K562 (cell line): ENCODE data around the gene LIPE. TPM values are rescaled to one million over a fixed set of nuclear protein-coding genes. Genes with fewer than 3 reads are reported as not detected.

Experiments used
- ATF7 ChIP-seq: fragments of 450-650 bp; IDR thresholded peaks from 2 replicates; pipeline ENCODE4 v1.7.1; 2014; ENCODE audit warnings: mild to moderate bottlenecking, moderate library complexity
- BCOR ChIP-seq: fragments of 450-650 bp; IDR thresholded peaks from 2 replicates; pipeline ENCODE4 v1.6.1; 2016
- HMGN3 ChIP-seq: IDR thresholded peaks from 2 replicates; pipeline ENCODE4 v1.6.1; 2011; ENCODE audit warnings: borderline replicate concordance, low read depth, mild to moderate bottlenecking, mixed read lengths, low read length; ENCODE audit not compliant: insufficient read length; ENCODE audit errors: extremely low read depth
- POLR3G ChIP-seq: IDR thresholded peaks from 2 replicates; pipeline ENCODE4 v1.6.1; 2011; ENCODE audit not compliant: insufficient read length, insufficient replicate concordance; ENCODE audit errors: extremely low read depth
- SMARCE1 ChIP-seq: fragments of 450-650 bp; IDR thresholded peaks from 2 replicates; pipeline ENCODE4 v1.7.1; 2016; ENCODE audit warnings: mild to moderate bottlenecking
- SNRNP70 ChIP-seq: fragments of 200-400 bp; formaldehyde crosslinking; optimal IDR thresholded peaks from 2 replicates; pipeline ENCODE3; 2017; ENCODE audit warnings: low read depth, low read length
- SUPT5H ChIP-seq: fragments of 450-650 bp; IDR thresholded peaks from 2 replicates; pipeline ENCODE4 v1.6.1; 2016
- U2AF1 ChIP-seq: fragments of 200-400 bp; formaldehyde crosslinking; optimal IDR thresholded peaks from 2 replicates; pipeline ENCODE3; 2017; ENCODE audit warnings: mild to moderate bottlenecking, low read depth, low read length, moderate library complexity
- ZZZ3 ChIP-seq: fragments of 450-650 bp; IDR thresholded peaks from 2 replicates; pipeline ENCODE4 v1.6.1; 2016; ENCODE audit warnings: antibody characterized with exemption, mild to moderate bottlenecking, moderate library complexity
- polyA plus RNA-seq, 8 experiments: library from polyadenylated mRNA; depleted of rRNA in 4 of 8; stranded (reverse) in 5 of 8; unstranded in 3 of 8; fragments of >200 nt; fragmentation: Nextera tagmentation in 2 of 8; fragmentation: Illumina TruSeq in 1 of 8; extraction: Ambion mirVana in 2 of 8; extraction: Trizol in 1 of 8; gene quantifications; 2 replicates each; pipeline versions ENCODE4 v1.2.1 to v1.2.3, GENCODE V29; 2011 to 2014; ENCODE audit warnings: inconsistent platforms in 1 of 8, missing spikeins in 1 of 8
- total RNA-seq, 7 experiments: library from RNA; depleted of rRNA in 6 of 7; stranded (reverse); fragments of >200 nt in 6 of 7; fragmentation: Illumina TruSeq in 2 of 7; extraction: Trizol in 2 of 7; gene quantifications; 2 replicates each; pipeline versions ENCODE4 v1.2.1 to v1.2.3, GENCODE V29; 2011 to 2021; ENCODE audit warnings: low replicate concordance in 1 of 7
- TF ChIP-seq, protein P1 (sequence below), 2 experiments: fragments of 450-650 bp; formaldehyde crosslinking in 1 of 2; IDR thresholded peaks; 2 replicates each; pipeline versions ENCODE4 v1.4.0 to v1.6.1; 2014 to 2020; ENCODE audit warnings: mild to moderate bottlenecking in 2 of 2, borderline replicate concordance in 1 of 2, low read depth in 1 of 2
- TF ChIP-seq, protein P2 (sequence below): IDR thresholded peaks from 3 replicates; pipeline ENCODE4 v1.6.1; 2011; ENCODE audit warnings: borderline replicate concordance, mild to moderate bottlenecking, moderate library complexity; ENCODE audit not compliant: insufficient read length; ENCODE audit errors: extremely low read depth
- TF ChIP-seq, protein P3 (sequence below): fragments of 200-400 bp; formaldehyde crosslinking; IDR thresholded peaks from 2 replicates; pipeline ENCODE4 v1.6.1; 2017; ENCODE audit warnings: mild to moderate bottlenecking, low read depth, low read length, moderate library complexity
- TF ChIP-seq, protein P4 (sequence below): fragments of 450-650 bp; IDR thresholded peaks from one replicate; pipeline ENCODE4 v1.6.1; 2018; ENCODE audit warnings: mild to moderate bottlenecking, moderate library complexity; ENCODE audit not compliant: partially characterized antibody

Gene LIPE
- total and polyA plus RNA-seq, 9 of the 15 experiments (the other 6 are each of a cell fraction or from before 2014, with no cell fraction given), result 0.22 TPM; not detected in 8

DNA sequence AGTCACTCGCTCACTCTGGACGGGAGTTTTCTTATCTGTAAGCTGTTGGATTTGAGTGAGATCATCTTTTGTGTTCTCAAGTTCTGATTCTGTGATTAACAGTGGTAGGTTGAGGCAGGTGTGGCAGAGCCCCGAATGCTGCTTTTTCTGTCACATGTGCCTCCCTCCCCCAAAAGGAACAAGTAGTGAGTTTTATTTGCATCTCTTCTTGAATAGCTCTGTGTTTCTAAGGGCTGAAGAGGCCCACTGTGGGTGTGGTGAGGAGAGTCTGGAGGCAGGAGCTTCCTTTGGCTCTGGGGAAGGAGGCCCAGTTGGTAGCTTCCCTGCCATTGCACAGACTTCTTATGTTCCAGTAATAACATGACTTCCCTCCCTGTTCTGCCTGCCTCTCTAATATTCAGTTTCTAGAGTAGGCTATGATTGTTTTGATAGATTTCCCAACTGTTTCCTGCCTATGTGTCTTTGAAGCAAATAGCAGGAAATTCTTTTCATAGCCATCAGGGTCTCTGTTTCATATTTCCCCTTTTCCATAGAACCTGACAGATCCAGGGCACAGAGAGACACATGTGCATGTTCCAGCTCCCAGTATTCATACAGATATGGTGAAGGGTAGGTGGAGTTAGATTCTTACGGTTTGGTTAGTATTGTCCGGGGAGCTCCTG is 39.5 kb upstream of the LIPE start (continued):
- TF ChIP-seq, protein P1, sequence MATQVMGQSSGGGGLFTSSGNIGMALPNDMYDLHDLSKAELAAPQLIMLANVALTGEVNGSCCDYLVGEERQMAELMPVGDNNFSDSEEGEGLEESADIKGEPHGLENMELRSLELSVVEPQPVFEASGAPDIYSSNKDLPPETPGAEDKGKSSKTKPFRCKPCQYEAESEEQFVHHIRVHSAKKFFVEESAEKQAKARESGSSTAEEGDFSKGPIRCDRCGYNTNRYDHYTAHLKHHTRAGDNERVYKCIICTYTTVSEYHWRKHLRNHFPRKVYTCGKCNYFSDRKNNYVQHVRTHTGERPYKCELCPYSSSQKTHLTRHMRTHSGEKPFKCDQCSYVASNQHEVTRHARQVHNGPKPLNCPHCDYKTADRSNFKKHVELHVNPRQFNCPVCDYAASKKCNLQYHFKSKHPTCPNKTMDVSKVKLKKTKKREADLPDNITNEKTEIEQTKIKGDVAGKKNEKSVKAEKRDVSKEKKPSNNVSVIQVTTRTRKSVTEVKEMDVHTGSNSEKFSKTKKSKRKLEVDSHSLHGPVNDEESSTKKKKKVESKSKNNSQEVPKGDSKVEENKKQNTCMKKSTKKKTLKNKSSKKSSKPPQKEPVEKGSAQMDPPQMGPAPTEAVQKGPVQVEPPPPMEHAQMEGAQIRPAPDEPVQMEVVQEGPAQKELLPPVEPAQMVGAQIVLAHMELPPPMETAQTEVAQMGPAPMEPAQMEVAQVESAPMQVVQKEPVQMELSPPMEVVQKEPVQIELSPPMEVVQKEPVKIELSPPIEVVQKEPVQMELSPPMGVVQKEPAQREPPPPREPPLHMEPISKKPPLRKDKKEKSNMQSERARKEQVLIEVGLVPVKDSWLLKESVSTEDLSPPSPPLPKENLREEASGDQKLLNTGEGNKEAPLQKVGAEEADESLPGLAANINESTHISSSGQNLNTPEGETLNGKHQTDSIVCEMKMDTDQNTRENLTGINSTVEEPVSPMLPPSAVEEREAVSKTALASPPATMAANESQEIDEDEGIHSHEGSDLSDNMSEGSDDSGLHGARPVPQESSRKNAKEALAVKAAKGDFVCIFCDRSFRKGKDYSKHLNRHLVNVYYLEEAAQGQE (IDR thresholded peaks at IDR 0.05; ENCODE audit: borderline replicate concordance), result no peak
- TF ChIP-seq, protein P1 (CRISPR knock-in tag; IDR thresholded peaks at IDR 0.05; ENCODE audit: low read depth), result no peak
- TF ChIP-seq U2AF1 (no peak), HMGN3 (no peak), SNRNP70 (no peak), ZZZ3 (no peak), POLR3G (no peak), BCOR (no peak), SUPT5H (no peak), ATF7 (no peak), SMARCE1 (no peak)
- TF ChIP-seq, protein P2, sequence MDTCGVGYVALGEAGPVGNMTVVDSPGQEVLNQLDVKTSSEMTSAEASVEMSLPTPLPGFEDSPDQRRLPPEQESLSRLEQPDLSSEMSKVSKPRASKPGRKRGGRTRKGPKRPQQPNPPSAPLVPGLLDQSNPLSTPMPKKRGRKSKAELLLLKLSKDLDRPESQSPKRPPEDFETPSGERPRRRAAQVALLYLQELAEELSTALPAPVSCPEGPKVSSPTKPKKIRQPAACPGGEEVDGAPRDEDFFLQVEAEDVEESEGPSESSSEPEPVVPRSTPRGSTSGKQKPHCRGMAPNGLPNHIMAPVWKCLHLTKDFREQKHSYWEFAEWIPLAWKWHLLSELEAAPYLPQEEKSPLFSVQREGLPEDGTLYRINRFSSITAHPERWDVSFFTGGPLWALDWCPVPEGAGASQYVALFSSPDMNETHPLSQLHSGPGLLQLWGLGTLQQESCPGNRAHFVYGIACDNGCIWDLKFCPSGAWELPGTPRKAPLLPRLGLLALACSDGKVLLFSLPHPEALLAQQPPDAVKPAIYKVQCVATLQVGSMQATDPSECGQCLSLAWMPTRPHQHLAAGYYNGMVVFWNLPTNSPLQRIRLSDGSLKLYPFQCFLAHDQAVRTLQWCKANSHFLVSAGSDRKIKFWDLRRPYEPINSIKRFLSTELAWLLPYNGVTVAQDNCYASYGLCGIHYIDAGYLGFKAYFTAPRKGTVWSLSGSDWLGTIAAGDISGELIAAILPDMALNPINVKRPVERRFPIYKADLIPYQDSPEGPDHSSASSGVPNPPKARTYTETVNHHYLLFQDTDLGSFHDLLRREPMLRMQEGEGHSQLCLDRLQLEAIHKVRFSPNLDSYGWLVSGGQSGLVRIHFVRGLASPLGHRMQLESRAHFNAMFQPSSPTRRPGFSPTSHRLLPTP, result no peak
- TF ChIP-seq, protein P3, sequence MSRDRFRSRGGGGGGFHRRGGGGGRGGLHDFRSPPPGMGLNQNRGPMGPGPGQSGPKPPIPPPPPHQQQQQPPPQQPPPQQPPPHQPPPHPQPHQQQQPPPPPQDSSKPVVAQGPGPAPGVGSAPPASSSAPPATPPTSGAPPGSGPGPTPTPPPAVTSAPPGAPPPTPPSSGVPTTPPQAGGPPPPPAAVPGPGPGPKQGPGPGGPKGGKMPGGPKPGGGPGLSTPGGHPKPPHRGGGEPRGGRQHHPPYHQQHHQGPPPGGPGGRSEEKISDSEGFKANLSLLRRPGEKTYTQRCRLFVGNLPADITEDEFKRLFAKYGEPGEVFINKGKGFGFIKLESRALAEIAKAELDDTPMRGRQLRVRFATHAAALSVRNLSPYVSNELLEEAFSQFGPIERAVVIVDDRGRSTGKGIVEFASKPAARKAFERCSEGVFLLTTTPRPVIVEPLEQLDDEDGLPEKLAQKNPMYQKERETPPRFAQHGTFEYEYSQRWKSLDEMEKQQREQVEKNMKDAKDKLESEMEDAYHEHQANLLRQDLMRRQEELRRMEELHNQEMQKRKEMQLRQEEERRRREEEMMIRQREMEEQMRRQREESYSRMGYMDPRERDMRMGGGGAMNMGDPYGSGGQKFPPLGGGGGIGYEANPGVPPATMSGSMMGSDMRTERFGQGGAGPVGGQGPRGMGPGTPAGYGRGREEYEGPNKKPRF, result no peak
- TF ChIP-seq, protein P4, sequence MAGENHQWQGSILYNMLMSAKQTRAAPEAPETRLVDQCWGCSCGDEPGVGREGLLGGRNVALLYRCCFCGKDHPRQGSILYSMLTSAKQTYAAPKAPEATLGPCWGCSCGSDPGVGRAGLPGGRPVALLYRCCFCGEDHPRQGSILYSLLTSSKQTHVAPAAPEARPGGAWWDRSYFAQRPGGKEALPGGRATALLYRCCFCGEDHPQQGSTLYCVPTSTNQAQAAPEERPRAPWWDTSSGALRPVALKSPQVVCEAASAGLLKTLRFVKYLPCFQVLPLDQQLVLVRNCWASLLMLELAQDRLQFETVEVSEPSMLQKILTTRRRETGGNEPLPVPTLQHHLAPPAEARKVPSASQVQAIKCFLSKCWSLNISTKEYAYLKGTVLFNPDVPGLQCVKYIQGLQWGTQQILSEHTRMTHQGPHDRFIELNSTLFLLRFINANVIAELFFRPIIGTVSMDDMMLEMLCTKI, result no peak
